ENCODE measurements around the gene IL19.
"Not testable (repeated sequence)": the region's sequence is repeated elsewhere in the genome, so short reads cannot be mapped to it uniquely, and the experiment has no call there.

The IL19 gene

GRCh38 chr1:206835186-206835585, 64.6 kb downstream of the IL19 start:
- DNase-seq, result no peak

GRCh38 chr1:206836111-206836510, 65.5 kb downstream of the IL19 start:
- DNase-seq, result no peak

GRCh38 chr1:206839006-206839560, 68.5 kb downstream of the IL19 start:
- no peak for DNase-seq

GRCh38 chr1:206839857-206840256, 69.3 kb downstream of the IL19 start:
- DNase-seq, result no peak

- no peak for DNase-seq
Measured at GRCh38 chr1:206841609-206842323, 71.2 kb downstream of the IL19 start.

- no peak for DNase-seq
Measured at GRCh38 chr1:206842854-206843253, 72.3 kb downstream of the IL19 start.

- no peak for DNase-seq
Measured at GRCh38 chr1:206843626-206844025, 73.1 kb downstream of the IL19 start.

- no peak for DNase-seq
Measured at GRCh38 chr1:206846487-206846886, 75.9 kb downstream of the IL19 start.

GRCh38 chr1:206847337-206847834, 76.8 kb downstream of the IL19 start:
- no peak for DNase-seq

- DNase-seq, result no peak
Measured at GRCh38 chr1:206847946-206848345, 77.4 kb downstream of the IL19 start.

- DNase-seq, result no peak
Measured at GRCh38 chr1:206850401-206850800, 79.8 kb downstream of the IL19 start.

GRCh38 chr1:206851341-206852010, 80.9 kb downstream of the IL19 start:
- DNase-seq, result no peak

- DNase-seq, result not testable (repeated sequence)
Measured at GRCh38 chr1:206852662-206853061, 82.1 kb downstream of the IL19 start.

GRCh38 chr1:206853696-206854095, 83.1 kb downstream of the IL19 start:
- not testable (repeated sequence) for DNase-seq

- no peak for DNase-seq
Measured at GRCh38 chr1:206854401-206855129, 84.0 kb downstream of the IL19 start.

- no peak for DNase-seq
Measured at GRCh38 chr1:206855859-206856258, 85.3 kb downstream of the IL19 start.

- no peak for DNase-seq
Measured at GRCh38 chr1:206856674-206857464, 86.3 kb downstream of the IL19 start.

GRCh38 chr1:206859082-206859521, 88.5 kb downstream of the IL19 start:
- no peak for DNase-seq

- DNase-seq, result no peak
Measured at GRCh38 chr1:206860165-206860564, 89.6 kb downstream of the IL19 start.

GRCh38 chr1:206863266-206863665, 92.7 kb downstream of the IL19 start:
- no peak for DNase-seq

- DNase-seq, result no peak
Measured at GRCh38 chr1:206864939-206865671, 94.5 kb downstream of the IL19 start, which contains the start of gene IL20. Gene IL20 (plus strand): TSS chr1:206865623. CDS start chr1:206865853, 230 bp downstream.

- no peak for DNase-seq
Measured at GRCh38 chr1:206866062-206866461, 95.5 kb downstream of the IL19 start.

All from NCI-H510A (cell line).